HepG2 (cell line): ENCODE measurements around the gene SMARCC1. TPM values are rescaled to one million over a fixed set of nuclear protein-coding genes. Genes with fewer than 3 reads are reported as not detected.

Source experiments
- RFXAP ChIP-seq: sonication (generic); formaldehyde crosslinking; IDR thresholded peaks from 2 replicates; pipeline ENCODE4 v1.4.0; 2020; ENCODE audit warnings: missing genetic modification reagents, borderline replicate concordance
- ZNF670 ChIP-seq: sonication (generic); formaldehyde crosslinking; IDR thresholded peaks from 2 replicates; pipeline ENCODE4 v1.8.0; 2022; ENCODE audit warnings: mild to moderate bottlenecking, missing genetic modification reagents, borderline replicate concordance
- polyA plus RNA-seq, 8 experiments: library from polyadenylated mRNA; depleted of rRNA in 3 of 8; stranded (reverse) in 7 of 8; unstranded in 1 of 8; fragments of >200 nt; fragmentation: Illumina TruSeq in 4 of 8; extraction: Trizol in 4 of 8; gene quantifications; 2 replicates each; pipeline versions ENCODE4 v1.2.1 to v1.2.3, GENCODE V29; 2011 to 2016; ENCODE audit warnings: low read depth in 4 of 8, missing spikeins in 1 of 8, mixed read lengths in 1 of 8; ENCODE audit not compliant: insufficient read depth in 1 of 8
- total RNA-seq, 5 experiments: library from RNA; depleted of rRNA; stranded (reverse); fragments of >200 nt; fragmentation: Illumina TruSeq; extraction: Trizol; gene quantifications; 2 replicates each; pipeline ENCODE4 v1.2.3, GENCODE V29; 2016; ENCODE audit warnings: low read depth in 1 of 5
- TF ChIP-seq, protein P1 (sequence below): sonication (generic); formaldehyde crosslinking; IDR thresholded peaks from one replicate; pipeline ENCODE4 v1.5.1; 2020; ENCODE audit warnings: mild to moderate bottlenecking, missing genetic modification reagents; ENCODE audit errors: not compliant biosample characterization
- TF ChIP-seq, protein P2 (sequence below): sonication (generic); formaldehyde crosslinking; IDR thresholded peaks from 2 replicates; pipeline ENCODE4 v1.5.0; 2020; ENCODE audit warnings: mild to moderate bottlenecking, missing genetic modification reagents, borderline replicate concordance

SMARCC1 gene
- total and polyA plus RNA-seq, 2 of the 13 experiments (the other 11 are each of a cell fraction or from before 2014, with no cell fraction given), result 47.9 to 58.4 TPM

DNA sequence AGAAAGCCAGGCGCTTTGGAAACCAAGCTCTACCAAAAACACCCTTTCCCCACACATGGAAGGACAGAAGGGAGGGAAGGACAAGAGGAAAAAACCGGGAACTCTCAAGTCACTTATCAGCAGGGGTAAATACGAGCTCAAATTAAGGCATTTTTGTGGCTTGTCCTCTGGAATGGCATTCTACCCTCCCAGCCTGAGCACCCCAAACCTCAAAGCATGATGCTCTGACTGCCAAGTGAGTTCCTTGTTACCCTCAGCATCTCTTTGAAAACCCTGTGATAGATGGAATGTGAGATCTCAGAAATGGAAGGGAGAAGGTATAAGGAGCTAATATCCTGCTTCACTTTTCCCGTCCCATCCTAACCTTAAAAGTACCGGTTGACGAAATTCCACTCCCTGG is 194.9 kb downstream of the SMARCC1 start (continued):
- TF ChIP-seq, protein P1, sequence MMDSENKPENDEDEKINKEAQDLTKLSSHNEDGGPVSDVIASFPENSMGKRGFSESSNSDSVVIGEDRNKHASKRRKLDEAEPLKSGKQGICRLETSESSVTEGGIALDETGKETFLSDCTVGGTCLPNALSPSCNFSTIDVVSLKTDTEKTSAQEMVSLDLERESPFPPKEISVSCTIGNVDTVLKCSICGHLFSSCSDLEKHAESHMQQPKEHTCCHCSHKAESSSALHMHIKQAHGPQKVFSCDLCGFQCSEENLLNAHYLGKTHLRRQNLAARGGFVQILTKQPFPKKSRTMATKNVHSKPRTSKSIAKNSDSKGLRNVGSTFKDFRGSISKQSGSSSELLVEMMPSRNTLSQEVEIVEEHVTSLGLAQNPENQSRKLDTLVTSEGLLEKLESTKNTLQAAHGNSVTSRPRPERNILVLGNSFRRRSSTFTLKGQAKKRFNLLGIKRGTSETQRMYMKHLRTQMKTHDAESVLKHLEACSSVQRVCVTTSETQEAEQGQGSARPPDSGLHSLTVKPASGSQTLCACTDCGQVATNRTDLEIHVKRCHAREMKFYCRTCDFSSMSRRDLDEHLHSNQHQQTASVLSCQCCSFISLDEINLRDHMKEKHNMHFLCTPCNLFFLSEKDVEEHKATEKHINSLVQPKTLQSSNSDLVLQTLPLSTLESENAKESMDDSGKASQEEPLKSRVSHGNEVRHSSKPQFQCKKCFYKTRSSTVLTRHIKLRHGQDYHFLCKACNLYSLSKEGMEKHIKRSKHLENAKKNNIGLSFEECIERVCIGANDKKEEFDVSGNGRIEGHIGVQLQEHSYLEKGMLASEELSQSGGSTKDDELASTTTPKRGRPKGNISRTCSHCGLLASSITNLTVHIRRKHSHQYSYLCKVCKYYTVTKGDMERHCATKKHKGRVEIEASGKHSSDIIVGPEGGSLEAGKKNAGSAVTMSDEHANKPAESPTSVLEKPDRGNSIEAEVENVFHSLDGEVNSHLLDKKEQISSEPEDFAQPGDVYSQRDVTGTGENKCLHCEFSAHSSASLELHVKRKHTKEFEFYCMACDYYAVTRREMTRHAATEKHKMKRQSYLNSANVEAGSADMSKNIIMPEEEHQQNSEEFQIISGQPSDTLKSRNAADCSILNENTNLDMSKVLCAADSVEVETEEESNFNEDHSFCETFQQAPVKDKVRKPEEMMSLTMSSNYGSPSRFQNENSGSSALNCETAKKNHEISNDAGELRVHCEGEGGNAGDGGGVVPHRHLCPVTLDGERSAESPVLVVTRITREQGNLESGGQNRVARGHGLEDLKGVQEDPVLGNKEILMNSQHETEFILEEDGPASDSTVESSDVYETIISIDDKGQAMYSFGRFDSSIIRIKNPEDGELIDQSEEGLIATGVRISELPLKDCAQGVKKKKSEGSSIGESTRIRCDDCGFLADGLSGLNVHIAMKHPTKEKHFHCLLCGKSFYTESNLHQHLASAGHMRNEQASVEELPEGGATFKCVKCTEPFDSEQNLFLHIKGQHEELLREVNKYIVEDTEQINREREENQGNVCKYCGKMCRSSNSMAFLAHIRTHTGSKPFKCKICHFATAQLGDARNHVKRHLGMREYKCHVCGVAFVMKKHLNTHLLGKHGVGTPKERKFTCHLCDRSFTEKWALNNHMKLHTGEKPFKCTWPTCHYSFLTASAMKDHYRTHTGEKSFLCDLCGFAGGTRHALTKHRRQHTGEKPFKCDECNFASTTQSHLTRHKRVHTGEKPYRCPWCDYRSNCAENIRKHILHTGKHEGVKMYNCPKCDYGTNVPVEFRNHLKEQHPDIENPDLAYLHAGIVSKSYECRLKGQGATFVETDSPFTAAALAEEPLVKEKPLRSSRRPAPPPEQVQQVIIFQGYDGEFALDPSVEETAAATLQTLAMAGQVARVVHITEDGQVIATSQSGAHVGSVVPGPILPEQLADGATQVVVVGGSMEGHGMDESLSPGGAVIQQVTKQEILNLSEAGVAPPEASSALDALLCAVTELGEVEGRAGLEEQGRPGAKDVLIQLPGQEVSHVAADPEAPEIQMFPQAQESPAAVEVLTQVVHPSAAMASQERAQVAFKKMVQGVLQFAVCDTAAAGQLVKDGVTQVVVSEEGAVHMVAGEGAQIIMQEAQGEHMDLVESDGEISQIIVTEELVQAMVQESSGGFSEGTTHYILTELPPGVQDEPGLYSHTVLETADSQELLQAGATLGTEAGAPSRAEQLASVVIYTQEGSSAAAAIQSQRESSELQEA (CRISPR knock-in tag), result no peak
- TF ChIP-seq RFXAP (CRISPR knock-in tag) (no peak), ZNF670 (CRISPR knock-in tag) (no peak)
- TF ChIP-seq, protein P2, sequence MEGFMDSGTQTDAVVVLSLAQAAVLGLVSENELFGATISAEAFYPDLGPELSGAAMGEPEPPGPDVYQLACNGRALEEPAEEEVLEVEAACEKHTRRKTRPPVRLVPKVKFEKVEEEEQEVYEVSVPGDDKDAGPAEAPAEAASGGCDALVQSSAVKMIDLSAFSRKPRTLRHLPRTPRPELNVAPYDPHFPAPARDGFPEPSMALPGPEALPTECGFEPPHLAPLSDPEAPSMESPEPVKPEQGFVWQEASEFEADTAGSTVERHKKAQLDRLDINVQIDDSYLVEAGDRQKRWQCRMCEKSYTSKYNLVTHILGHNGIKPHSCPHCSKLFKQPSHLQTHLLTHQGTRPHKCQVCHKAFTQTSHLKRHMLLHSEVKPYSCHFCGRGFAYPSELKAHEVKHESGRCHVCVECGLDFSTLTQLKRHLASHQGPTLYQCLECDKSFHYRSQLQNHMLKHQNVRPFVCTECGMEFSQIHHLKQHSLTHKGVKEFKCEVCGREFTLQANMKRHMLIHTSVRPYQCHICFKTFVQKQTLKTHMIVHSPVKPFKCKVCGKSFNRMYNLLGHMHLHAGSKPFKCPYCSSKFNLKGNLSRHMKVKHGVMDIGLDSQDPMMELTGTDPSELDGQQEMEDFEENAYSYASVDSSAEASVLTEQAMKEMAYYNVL (CRISPR knock-in tag), result no peak
